Chondrocyte (in vitro differentiated cells): ENCODE measurements around the gene OXSR1. TPM values are rescaled to one million over a fixed set of nuclear protein-coding genes. Genes with fewer than 3 reads are reported as not detected.
A peak's percentile ranks its signal among the peaks of the same experiment; 100 is the strongest.

Source experiments
- DNase-seq: peaks from one replicate; pipeline ENCODE4 v3.0.0; 2021; ENCODE audit warnings: mixed read lengths, low spot score
- H3K27ac Mint-ChIP-seq: one replicate; pipeline ENCODE4 v1.8.0; 2021; ENCODE audit warnings: mild to moderate bottlenecking, moderate library complexity, mixed read lengths; ENCODE audit not compliant: unreplicated experiment
- H3K27me3 Mint-ChIP-seq: 2 replicates; pipeline ENCODE4 v1.8.0; 2021; ENCODE audit warnings: low read depth, mixed read lengths
- H3K36me3 Mint-ChIP-seq: 2 replicates; pipeline ENCODE4 v1.8.0; 2021; ENCODE audit warnings: low read depth, mixed read lengths
- H3K4me1 Mint-ChIP-seq: 2 replicates; pipeline ENCODE4 v1.8.0; 2021; ENCODE audit warnings: low read depth, mild to moderate bottlenecking, mixed read lengths
- H3K4me3 Mint-ChIP-seq: one replicate; pipeline ENCODE4 v1.8.0; 2021; ENCODE audit warnings: mild to moderate bottlenecking, moderate library complexity, mixed read lengths; ENCODE audit not compliant: unreplicated experiment
- H3K9me3 Mint-ChIP-seq: 2 replicates; pipeline ENCODE4 v1.8.0; 2021; ENCODE audit warnings: low read depth, mixed read lengths
- CTCF ChIP-seq: fragments of 200-600 bp; sonication (generic); IDR thresholded peaks from 2 replicates; pipeline ENCODE4 v1.5.0; 2021; ENCODE audit warnings: antibody characterized with exemption, mild to moderate bottlenecking, moderate library complexity
- total RNA-seq: library from RNA; stranded (reverse); gene quantifications from 3 replicates; pipeline ENCODE4 v1.2.1, GENCODE V29; 2021

OXSR1 gene
- total RNA-seq, 1 donor from 2014 or later = 76.0 TPM

DNA sequence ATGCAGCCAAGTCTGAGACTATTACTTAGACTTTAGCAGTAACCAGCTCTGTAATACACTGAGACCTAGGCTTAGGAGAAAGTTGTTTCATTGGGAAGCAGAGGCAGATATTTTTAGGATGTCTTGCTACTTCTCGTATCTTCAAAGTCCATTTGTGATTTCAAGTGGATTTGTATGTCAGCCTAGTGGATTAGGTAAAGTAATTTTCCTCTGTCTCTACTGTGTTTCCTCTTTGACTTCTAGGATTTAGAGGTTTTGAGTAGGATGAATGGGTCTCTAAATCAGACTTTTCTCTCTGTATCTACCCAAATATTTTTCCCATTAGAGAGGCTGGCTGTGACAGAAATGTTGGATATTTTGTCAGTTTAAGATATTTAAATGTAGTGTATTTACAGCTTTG is 46.8 kb downstream of the OXSR1 start:
- TF ChIP-seq CTCF = no peak
- Mint-ChIP-seq H3K36me3 (peaks cover 13% of the 10 kb centered on the region), H3K9me3 (no peaks in the 10 kb centered on the region), H3K4me1 (peaks cover 31% of the 10 kb centered on the region), H3K27me3 (no peaks in the 10 kb centered on the region), H3K27ac (peak overlapping the region; percentile 5), H3K4me3 (no peak overlapping the region)
- no peak for DNase-seq

DNA sequence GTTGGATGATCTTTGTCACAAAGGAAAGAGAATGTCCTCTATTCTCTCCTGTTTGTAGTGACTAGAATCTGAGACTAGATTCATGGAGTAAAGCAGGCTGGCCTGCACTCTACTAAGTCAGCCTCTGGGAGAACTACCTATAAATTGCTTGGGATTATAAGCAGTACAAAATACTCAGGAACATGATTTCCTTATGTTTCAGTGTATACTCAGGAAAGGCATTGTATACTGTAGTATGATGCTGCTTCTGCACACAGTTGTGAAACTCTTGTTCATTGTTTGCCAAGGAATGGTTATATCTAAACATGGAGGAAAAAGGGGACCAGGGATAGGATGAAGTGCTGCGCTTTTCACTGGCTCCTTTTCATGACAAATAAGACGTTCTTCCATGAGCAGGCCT is 49.2 kb downstream of the OXSR1 start:
- Mint-ChIP-seq H3K4me3 (no peak overlapping the region), H3K27ac (no peak overlapping the region), H3K9me3 (no peaks in the 10 kb centered on the region), H3K36me3 (peaks cover 21% of the 10 kb centered on the region), H3K4me1 (peaks cover 37% of the 10 kb centered on the region), H3K27me3 (no peaks in the 10 kb centered on the region)
- no peak for TF ChIP-seq CTCF
- no peak for DNase-seq

- H3K27me3 Mint-ChIP-seq = no peaks in the 10 kb centered on the region
- H3K36me3 Mint-ChIP-seq = peaks cover 26% of the 10 kb centered on the region
- peaks cover 8% of the 10 kb centered on the region for H3K4me1 Mint-ChIP-seq
- DNase-seq = no peak
- no peak overlapping the region for H3K4me3 Mint-ChIP-seq
- no peaks in the 10 kb centered on the region for H3K9me3 Mint-ChIP-seq
- no peak for TF ChIP-seq CTCF
- no peak overlapping the region for H3K27ac Mint-ChIP-seq
Measured at GRCh38 chr3:38219609-38220197, 54.4 kb downstream of the OXSR1 start.

DNA sequence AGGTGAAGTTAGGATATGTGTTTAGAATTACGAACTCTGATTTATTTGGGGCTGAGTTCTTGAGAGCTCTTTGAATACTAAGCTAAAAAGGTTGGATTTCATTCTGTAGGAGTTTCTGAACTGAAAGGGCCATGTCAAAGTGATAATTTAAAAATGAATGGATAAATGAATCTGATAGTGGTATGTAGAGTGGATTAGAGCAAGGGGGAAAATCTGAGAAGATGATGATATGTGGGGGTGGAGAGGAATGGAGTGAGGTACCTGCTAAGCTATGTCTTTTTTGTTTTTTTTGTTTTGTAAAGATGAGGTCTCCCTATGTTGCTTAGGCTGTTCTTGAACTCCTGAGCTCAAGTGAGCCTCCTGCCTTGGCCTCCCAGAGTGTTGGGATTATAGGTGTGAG is 55.7 kb downstream of the OXSR1 start:
- no peak for TF ChIP-seq CTCF
- H3K9me3 Mint-ChIP-seq = no peaks in the 10 kb centered on the region
- no peak for DNase-seq
- peaks cover 12% of the 10 kb centered on the region for H3K4me1 Mint-ChIP-seq
- no peaks in the 10 kb centered on the region for H3K27me3 Mint-ChIP-seq
- no peak overlapping the region for H3K27ac Mint-ChIP-seq
- H3K36me3 Mint-ChIP-seq = peaks cover 31% of the 10 kb centered on the region
- no peak overlapping the region for H3K4me3 Mint-ChIP-seq

DNA sequence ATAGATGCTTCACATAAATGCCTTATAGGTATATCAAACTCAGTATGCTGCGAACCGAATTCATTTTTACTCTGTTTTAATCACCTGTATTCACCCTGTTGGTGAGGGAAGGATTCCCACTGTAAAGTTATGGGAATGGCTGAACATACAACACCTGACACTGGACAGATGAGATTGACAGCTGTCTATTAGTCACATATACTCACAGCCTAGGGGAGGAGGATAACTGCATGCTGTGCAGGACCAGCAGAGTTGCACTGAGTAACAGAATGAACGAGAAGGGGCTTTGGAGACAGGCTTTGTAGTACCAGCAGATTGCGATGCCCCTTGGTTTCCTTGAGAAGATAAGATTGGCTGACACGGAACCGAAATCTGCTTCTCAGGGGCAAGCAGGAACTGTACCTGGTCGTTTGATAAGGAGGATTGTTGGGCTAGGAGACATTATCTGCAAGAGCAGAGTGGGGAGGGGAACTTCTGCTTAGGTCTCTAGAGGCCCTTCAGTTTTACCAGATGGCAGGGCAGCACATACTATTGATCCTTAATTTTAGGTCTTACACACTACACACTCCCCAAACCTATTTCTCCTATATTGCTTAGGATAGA is 56.8 kb downstream of the OXSR1 start:
- no peak overlapping the region for H3K27ac Mint-ChIP-seq
- peaks cover 19% of the 10 kb centered on the region for H3K4me1 Mint-ChIP-seq
- no peaks in the 10 kb centered on the region for H3K27me3 Mint-ChIP-seq
- H3K4me3 Mint-ChIP-seq = no peak overlapping the region
- no peak for TF ChIP-seq CTCF
- H3K36me3 Mint-ChIP-seq = peaks cover 27% of the 10 kb centered on the region
- H3K9me3 Mint-ChIP-seq = no peaks in the 10 kb centered on the region
- DNase-seq = no peak
